ENCODE measurements around the gene PLEKHA3.
A peak's percentile ranks its signal among the peaks of the same experiment; 100 is the strongest.

PLEKHA3 gene

DNA sequence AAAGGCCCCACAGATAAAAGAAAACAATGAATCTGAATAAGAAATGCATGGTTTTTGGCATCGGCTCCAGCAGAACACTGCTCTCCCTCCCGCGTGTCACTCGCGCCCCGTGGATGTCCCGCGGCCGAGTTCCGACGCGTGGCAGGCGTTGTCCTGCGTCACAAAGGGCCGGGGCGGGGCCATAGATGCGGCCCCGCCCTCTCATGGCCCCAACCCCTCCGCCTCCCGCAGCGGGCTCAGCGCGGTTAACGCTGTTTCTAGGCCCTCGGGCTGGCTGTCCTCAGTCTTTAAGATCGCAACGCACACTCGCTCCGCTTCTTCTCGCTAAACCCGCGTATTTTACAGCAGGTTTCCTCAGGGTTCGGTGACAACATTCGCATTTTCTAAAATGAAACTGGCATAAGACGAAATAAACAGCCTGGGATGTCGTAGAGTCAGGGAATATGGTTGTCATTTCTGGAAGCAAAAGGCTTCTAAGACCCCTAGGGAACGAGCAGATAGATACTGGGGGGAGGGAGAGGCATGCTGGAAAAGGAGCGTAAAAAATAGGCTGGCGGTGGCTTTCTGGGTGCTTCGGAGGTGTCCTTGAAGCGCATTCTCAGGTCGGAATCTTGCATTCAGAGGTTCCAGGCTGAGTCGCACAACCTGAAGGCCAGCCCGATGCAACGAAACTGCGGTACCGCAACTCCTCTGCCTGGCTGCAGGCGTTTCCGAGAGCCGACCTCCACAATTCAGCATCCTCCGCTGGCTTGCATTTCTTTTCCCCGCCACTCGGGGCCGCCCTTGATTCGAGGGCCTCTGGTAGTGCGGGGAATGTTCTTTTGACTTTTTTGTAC is 1.6 kb upstream of the PLEKHA3 start, which contains the start of gene FKBP7:
FKBP7 (minus strand) TSS at position 162 of the 836 bp plus-strand sequence; CDS start at position 61, 101 bp downstream.
- peak; percentile 60 for DNase-seq (ENCODE audit: low read depth, low spot score)

DNA sequence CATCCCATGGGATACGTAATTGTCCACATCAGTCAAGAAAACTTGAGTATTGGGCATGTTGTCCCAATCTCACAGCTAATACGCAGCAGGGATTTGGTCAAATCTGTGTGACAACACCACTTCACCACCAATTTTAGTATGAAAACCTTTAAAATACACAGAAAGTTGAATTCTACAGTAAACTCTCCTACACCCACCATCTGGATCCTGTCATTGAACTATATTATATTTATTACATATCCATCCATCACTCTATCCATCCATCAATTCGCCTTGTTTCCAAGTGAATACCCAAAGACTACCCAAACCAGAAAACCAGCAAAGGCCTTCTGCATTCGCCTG is 1.0 kb upstream of the PLEKHA3 start:
- DNase-seq (ENCODE audit: low read depth, low spot score), result no peak

DNA sequence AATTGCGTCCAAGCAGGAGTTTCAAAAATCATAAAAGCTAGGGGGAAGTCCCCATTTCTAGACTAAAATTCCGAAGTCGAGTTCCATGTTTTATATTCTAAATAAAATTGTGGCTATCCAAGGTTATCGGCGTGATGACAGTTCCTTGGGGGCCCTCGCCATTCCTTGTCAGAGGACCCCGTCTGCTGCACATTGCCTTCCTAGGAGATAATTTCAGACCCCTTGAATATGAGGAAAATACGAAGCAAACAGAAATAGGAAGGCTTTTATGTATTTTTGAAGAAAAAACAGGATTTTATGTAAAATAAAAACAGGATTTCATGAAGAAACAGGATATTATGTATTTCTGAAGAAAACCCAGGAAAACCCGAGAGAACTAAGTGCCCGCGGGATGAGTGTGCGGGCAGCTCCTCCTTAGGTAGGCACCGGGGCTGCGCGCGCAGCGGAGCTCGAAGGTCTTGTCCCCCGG is 465 bp upstream of the PLEKHA3 start:
- no peak for DNase-seq (ENCODE audit: low read depth, low spot score)

DNA sequence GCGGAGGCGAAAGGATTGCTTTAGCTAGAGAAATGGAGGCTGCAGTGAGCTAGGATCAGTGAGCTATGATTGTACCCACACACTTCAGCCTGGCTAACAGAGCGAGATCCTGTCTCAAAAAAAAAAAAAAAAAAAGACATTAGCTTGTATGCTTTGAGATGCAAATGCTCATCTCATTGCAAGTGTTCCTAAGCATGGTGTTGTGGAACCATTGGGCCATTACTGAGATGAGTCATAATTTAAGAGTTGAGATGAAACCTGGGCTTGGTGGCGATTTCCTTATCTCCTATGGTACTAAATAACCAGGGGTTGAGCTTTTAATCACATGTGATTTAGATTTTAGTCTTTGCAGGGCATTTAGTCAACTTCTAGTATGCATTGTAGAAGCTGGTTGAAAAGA is 2.2 kb downstream of the PLEKHA3 start:
- no peak for DNase-seq (ENCODE audit: low read depth, low spot score)

DNA sequence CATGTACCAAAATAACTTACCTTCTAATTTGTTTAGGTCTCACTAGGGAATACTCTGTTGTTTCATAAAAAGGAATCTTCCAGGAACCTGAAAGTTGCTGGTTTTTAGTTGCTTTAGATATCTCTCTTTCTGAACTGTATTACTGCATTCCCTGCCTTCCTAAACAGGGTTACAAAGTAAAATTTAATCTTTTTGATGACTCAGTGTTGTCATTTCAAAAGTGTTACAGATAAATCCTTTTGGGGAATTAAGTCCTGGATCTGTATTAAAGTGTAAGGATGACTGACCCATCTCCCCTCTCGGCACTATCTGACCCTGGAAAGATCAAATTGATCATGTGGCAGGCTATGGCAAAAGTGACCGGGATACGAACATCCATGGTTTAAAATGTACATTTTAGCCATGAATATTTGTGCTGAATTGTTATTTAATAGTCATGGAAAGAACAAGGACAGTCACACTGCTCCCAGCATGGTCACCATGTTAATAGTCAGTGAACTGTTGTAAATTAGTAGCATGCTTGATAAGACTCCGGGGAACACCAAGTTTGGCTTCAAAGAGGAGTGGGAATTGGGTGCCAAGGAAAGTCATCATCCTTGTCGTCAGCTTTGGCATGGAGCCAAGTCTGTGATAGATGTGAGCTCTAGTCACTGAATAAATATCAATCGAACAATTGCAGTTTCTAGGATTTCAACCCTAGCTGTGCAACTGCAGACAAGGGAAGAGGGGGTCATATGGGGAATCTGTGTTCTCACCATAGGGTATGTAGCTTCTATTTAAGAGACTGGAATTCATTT is 4.2 kb downstream of the PLEKHA3 start:
- DNase-seq (ENCODE audit: low read depth, low spot score), result no peak

DNA sequence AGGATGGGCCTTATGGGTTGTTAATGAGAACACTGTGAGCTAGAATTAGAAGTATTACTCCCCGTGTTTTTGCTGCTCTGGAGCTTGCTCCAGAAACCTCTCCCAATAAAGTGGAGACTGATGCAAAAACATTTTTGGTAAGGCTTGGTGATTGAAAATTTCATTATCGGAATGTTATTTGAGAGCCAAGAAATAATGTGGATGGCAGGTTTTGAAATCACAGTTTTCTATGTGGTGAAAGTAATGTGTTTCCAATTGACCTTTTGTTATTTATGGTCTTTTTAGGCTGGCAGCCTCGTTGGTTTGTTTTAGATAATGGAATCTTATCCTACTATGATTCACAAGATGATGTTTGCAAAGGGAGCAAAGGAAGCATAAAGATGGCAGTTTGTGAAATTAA is 5.1 kb downstream of the PLEKHA3 start:
- DNase-seq (ENCODE audit: low read depth, low spot score), result no peak

DNA sequence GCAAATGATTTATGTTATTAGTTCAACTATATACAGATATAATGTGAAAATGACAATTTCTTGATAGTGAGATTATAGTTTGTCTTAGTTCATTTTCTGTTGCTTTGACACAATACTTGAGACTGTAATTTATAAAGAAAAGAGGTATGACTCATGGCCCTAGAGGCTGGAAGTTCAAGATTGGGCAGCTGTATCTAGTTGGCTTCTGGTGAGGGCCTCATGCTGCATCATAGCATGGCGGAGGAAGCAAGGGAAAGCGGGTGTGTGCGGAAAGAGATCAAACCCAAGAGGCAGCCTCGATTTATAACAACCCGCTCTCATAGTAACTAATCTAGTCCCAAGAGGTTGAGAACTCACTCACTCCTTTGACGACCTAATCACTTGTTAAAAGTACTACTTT is 11.4 kb downstream of the PLEKHA3 start:
- no peak for DNase-seq (ENCODE audit: low read depth, low spot score)

DNA sequence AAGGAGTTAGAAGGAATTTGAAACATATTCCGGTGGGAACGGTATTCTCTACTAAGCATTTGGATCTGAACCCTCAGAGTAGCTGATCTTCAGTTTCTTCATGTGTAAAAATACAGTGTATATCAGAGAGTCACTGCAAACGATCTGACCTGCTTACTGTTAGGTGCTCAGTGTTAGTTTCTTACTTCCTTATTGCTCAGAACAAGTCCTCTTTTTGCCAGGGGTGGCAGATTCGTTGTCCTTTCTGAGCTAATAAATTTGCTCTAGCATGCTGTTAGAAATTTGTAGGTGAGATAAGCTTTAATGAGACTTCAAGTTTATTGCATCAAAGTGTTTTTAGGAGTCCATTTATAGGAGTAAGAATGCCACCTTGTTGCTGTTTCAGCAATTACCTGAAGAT is 15.8 kb downstream of the PLEKHA3 start:
- no peak for DNase-seq (ENCODE audit: low read depth, low spot score)

DNA sequence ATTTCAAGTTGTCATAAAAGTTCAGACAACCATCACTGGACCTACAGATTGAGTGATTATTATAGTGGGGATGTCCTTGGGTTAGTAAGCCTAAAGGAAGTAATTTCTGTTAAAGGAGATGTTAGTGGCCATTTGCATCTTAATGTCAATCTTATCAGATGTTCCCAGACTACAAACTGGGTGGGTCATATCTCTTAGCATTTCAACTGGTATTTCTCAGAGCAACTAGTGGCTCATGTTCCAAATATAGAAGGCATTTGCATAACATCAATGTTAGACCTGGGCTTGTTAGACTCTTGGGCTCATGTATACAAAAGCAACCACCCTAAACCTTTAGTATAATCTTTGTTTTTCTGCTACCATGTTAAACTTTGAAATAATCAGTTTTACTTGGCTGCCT is 17.9 kb downstream of the PLEKHA3 start:
- DNase-seq (ENCODE audit: low read depth, low spot score), result no peak

DNA sequence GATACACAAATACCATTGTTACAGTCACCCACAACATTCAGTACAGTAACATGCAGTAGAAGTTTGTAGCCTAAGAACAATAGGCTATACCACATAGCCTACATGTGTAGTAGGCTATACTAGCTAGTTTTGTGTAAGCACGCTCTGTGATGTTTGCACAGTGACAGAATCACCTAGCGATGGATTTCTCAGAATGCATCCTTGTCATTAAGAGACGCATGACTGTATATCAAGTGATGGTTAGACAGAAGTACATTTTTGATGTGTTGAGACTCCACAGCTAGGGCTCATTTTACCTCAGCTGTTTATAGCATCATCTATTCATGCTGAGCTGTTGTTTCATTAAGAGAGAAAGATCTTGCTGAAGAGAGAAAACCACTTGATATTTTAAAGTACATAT is 19.4 kb downstream of the PLEKHA3 start:
- DNase-seq (ENCODE audit: low read depth, low spot score), result no peak

DNA sequence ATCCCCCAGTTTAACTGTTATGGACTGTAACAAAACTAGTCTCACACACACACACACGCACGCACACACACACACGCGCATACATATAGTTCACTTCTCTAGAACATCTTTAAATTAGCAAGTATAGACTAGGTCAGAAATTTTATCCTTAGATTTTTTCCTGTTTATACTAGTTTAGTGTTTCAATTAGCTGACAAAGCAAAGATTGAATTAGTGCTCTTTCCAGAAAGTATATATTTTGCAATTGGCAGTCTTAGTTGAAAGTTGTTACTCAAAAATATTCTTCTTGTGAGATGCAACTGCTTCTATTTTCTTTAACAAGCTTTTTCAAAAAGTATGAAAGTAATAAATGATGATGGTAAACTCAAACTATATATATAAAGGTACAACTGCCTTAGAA is 22.5 kb downstream of the PLEKHA3 start:
- DNase-seq (ENCODE audit: low read depth, low spot score), result no peak

DNA sequence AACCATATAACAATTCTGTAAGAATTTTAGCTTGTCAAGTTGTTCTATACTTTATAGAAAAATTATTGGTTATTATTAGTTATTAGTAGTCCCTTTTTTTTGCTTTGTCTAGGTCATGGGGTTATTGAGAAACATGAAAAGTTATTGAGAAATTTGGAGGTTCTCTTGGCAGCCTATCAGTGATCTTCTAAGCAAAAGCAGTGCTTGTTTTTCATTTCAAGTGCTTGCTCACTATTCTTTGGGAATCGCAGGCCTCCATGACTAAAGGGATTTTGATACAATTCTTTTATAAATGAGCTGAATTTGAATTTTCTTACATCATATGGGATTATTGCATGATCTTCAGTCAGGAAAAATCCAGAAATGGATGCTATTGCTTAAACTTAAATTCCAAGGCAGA is 25.8 kb downstream of the PLEKHA3 start:
- no peak for DNase-seq (ENCODE audit: low read depth, low spot score)

DNA sequence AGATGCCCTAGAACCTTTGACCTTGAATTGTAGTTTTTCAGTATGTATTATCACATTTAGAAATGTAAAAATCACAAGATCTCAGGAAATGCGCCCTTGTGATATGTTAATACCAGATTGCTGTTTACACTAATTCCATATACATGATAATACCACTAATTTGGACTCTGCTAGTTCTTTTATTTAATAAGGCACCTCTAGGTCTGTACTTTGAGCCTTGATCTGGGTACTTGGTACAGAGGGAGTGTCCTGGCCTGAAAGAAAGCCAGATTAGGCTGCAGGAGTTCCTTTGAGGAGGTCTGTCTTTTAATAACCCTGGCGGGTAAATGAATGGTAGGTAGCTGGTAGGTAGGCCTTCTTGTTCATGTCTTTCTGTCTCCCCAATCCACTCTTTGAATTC is 26.3 kb downstream of the PLEKHA3 start:
- DNase-seq (ENCODE audit: low read depth, low spot score), result no peak

DNA sequence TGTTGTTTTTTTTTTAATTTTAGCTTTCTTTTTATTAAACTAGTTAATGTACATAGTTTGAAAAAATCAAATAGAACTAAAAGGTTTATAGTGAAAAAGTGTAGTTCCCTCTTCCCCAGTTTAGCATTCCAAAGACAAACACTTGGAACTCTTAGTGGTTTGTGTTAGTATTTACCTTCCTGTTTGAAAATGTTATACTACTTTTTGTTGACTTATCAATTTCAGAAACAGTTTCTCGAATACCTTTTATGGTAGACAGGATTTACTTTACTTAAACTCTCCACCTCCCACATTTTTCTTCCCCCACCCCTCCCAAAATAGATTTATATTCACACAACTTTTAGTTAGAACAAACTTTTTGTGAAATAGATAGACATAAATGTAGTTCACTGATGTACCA is 26.7 kb downstream of the PLEKHA3 start:
- no peak for DNase-seq (ENCODE audit: low read depth, low spot score)

DNA sequence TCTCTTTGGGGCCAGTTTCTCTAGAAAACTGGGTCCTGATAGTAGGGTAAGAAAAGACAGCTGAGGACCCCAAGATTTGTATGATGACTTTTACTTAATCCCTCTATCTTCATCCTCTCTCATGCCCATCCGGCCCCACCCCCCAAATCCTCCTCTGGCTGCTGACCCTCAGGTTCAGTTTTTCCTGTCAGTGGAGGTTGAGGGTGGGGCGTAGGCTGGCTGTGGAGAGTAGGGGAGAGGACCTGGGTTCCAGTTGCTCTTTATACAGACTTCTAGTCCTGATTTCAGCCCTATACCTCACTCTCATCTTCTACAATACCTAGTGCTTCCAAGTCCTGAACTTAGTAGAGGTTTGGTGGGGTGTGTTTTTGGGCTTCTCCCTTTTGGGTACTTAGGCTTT is 28.4 kb downstream of the PLEKHA3 start:
- no peak for DNase-seq (ENCODE audit: low read depth, low spot score)

DNA sequence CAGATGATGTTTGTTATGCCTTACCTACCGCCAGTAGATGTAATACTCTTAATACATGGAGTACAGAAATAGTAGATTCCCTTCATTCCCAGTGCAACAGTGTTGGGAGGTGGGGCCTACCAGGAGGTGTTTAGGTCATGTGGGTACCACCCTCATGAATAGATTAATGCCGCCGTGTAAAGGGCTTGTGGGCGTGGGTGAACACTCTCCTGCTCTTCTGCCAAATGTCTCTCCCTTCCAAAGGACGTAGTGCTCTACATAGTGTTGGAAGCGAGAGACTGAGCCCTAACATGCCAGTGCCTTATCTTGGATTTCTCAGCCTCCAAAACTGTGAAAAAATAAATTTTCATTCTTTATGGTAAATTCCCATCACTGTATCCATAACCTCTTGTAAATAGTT is 30.1 kb downstream of the PLEKHA3 start:
- DNase-seq (ENCODE audit: low read depth, low spot score), result no peak

DNA sequence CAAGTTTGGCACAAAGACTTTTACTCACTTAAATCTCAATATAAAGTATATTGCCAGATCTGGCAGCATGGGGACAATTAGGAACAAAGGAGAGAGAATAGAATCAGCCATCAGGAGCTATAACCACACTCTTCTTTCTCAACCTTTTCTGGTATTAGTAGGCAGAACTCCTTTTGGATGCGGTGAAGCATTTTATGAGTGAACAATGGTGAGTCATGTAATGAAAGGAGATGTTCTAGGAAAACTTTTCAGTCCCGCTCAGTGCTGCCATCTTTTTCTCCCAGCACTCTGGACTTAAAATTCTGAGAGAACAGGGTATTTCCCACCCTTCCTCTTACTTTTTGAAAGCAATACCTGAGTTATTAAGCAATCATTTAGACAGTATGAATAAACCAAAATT is 32.2 kb downstream of the PLEKHA3 start:
- no peak for DNase-seq (ENCODE audit: low read depth, low spot score)

DNA sequence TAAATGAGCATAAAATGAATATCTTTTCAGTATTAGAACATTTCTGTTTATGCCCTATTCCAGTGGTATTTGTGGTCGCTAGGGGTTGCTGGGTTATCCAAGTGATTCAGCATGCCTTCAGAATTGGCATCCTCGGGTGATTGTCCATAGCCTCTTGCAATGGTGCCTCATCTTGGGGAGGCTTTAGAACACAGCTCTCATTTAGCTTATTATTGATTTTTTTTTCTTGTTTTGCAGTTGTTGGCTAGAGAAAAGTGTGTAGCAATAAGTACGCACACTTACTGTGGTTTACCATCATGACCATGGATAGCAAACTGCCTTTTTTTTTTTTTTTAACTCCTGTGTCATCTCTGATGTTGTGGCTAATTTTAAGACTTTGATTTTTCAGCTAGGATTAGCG is 33.6 kb downstream of the PLEKHA3 start:
- no peak for DNase-seq (ENCODE audit: low read depth, low spot score)

DNA sequence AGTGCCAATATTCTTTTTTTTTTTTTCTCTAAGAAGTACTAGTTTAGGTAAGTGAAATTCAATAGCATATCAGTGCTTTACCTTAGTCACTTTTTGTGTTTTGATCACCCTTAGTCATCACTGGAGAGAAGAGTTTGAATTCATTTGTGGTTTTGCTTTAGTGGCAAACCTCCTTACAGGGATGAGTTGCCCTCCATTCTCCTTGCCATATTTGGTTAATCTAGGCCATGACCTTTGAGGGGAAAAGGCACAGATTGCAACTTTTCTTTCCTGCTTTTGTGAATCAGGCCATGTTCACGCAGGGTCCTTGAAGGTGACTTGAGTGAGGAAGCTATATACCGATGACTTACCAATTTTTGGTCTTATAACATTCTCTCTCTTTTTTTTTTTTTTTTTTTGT is 34.4 kb downstream of the PLEKHA3 start:
- DNase-seq (ENCODE audit: low read depth, low spot score), result no peak

DNA sequence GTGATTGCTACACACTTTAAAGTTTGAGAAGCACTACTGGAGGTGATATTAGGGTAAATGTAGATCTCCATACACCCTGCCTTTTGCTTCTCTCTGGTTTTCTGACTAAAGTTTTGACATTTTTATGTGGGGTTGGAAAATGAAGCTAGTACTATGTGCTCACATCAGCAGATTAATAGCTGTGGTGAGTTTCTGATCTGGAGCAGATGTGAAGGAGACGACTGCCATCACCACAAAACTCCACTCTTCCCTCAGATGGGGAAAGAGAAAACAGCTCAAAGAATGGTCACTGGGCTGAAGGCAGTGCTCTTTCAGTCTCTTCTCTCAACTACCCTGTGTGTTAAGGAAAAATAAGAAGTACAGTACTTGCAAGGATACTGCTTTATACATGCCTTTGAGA is 37.2 kb downstream of the PLEKHA3 start:
- DNase-seq (ENCODE audit: low read depth, low spot score), result no peak

DNA sequence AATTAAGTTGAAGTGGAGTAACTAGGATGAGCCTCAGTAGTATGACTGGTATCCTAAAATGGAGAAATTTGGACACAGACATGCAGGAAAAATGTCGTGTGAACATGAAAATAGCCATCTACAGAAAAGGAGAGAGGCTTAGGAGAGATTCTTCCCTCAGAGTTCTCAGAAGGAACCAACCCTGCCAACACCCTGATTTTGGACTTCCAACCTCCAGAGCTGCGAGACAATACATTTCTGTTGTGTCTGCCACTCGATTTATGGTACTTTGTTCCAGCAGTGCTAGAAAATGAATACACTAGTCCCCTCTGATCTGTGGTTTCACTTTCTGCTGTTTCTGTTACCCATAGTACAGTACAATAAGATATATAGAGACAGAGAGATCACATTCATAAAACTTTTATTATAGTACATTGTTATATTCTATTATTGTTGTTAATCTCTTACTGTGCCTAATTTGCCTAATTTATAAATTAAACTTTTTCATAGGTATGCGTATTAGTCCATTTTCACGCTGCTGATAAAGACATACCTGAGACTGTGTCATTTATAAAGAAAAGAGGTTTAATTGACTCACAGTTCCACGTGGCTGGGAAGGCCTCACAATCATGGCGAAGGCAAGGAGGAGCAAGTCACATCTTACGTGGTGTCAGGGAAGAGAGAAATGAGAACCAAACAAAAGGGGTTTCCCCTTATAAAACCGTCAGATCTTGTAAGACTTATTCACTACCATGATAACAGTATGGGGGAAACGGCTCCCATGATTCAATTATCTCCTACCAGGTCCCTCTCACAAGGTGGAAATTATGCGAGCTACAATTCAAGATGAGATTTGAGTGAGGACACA is 41.3 kb downstream of the PLEKHA3 start:
- DNase-seq (ENCODE audit: low read depth, low spot score), result no peak

DNA sequence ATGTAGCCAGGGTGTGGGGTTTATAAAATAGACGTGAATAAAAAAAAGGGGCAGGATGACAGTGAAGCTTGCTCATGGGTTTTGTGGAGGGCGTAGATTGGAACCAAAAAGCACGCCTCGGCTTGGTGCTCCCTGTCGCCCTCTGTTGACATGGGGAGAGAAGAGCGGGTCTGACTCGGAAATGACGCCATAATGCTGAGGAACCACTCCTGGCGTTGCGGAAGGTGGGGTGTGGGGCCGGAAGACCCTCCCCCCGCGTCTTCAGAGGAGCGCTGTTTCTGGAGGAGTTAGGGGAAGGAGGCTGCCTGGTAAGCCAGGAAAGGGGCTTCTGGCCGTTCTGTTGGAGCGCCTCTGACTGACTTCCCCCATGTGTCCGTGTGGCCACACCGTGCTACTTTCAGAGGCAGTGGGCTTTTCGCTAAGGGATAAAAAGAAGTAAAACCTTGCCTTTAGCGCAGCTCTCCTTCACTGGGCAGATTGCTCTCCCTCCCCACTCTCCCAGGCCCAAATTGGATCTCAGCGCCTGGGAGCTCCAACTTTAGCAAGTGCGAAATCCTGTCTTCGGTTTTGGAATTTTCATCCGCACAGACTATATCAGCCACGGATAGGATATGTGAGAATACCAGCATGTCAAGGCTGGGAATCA is 42.8 kb downstream of the PLEKHA3 start:
- peak; percentile 54 for DNase-seq (ENCODE audit: low read depth, low spot score)

Data from smooth muscle cell of the brain vasculature (primary cell).